Lung (tissue), 12 donors: ENCODE data around the gene BACE2. TPM values are rescaled to one million over a fixed set of nuclear protein-coding genes. Genes with fewer than 3 reads are reported as not detected.

ENCODE experiments used
- ATAC-seq: fragments of 200-7000 bp; cut with Tn5 transposase; one replicate; pipeline ENCODE4 v1.9.1; 2020; ENCODE audit warnings: moderate number of reproducible peaks; ENCODE audit not compliant: insufficient read depth, low FRiP score
- DNase-seq, 3 donors: peaks; one replicate each; pipeline ENCODE4 v3.0.0-alpha.2; 2013 to 2017
- H3K27ac ChIP-seq, 2 donors: one replicate each; pipeline ENCODE4 v1.5.1; 2013; ENCODE audit warnings: mild to moderate bottlenecking in 2 of 2, moderate library complexity in 2 of 2, control low read depth in 1 of 2, inconsistent platforms in 1 of 2, low read depth in 1 of 2, low read length in 1 of 2
- H3K27me3 ChIP-seq, 3 donors: one replicate each; pipeline ENCODE4 v1.5.1; 2013; ENCODE audit warnings: low read length in 2 of 3; ENCODE audit not compliant: control insufficient read depth in 3 of 3, insufficient read depth in 3 of 3
- H3K36me3 ChIP-seq, 4 donors: one replicate each; pipeline ENCODE4 v1.5.1; 2013; ENCODE audit warnings: low read length in 4 of 4, mild to moderate bottlenecking in 1 of 4, moderate library complexity in 1 of 4; ENCODE audit not compliant: control insufficient read depth in 4 of 4, insufficient read depth in 4 of 4
- H3K4me1 ChIP-seq, 5 donors: one replicate each; pipeline ENCODE4 v1.5.1; 2013; ENCODE audit warnings: low read length in 5 of 5, mild to moderate bottlenecking in 2 of 5, moderate library complexity in 1 of 5; ENCODE audit not compliant: control insufficient read depth in 5 of 5, insufficient read depth in 5 of 5
- H3K4me3 ChIP-seq: one replicate; pipeline ENCODE4 v1.5.1; 2013; ENCODE audit warnings: mild to moderate bottlenecking, control low read depth, moderate library complexity
- H3K9ac ChIP-seq, 2 donors: one replicate each; pipeline ENCODE4 v1.5.1; 2013; ENCODE audit warnings: low read length in 2 of 2, control low read depth in 1 of 2; ENCODE audit not compliant: insufficient read depth in 1 of 2
- H3K9me3 ChIP-seq, 4 donors: one replicate each; pipeline ENCODE4 v1.5.1; 2013; ENCODE audit warnings: low read length in 3 of 4, mild to moderate bottlenecking in 1 of 4, moderate library complexity in 1 of 4; ENCODE audit not compliant: control insufficient read depth in 4 of 4, insufficient read depth in 3 of 4
- WGBS, 2 donors: extraction: QIAGEN DNeasy Blood & Tissue Kit; methylation state at CpG; one replicate each; pipeline ENCODE4 v1.1.7; 2013; 5-methylcytosine and 5-hydroxymethylcytosine counted together
- polyA plus RNA-seq, 2 donors: library from polyadenylated mRNA; stranded (reverse); fragments of 200-250 nt; gene quantifications; one replicate each; pipeline ENCODE4 v1.2.1, GENCODE V29; 2013
- total RNA-seq, 2 donors: library from RNA; depleted of rRNA in 1 of 2; stranded (reverse); fragments of >200 nt in 1 of 2; gene quantifications; one replicate each; pipeline ENCODE4 v1.2.1, GENCODE V29; 2014 to 2021
- TF ChIP-seq, protein P1 (sequence below): IDR thresholded peaks from 2 replicates; pipeline ENCODE4 v1.5.1; 2012; ENCODE audit warnings: mild to moderate bottlenecking; ENCODE audit errors: control extremely low read depth, extremely low read depth
- donor health status: control.
- donor health status: control.
- donor health status: Bipolar disorder and iron deficiency.
- donor health status: healthy.
- donor health status: DM: yes; HTN: yes; CAD: no.

Gene BACE2
- total and polyA plus RNA-seq, 4 donors, result 9.3 to 49.9 (median 33.8) TPM

DNA sequence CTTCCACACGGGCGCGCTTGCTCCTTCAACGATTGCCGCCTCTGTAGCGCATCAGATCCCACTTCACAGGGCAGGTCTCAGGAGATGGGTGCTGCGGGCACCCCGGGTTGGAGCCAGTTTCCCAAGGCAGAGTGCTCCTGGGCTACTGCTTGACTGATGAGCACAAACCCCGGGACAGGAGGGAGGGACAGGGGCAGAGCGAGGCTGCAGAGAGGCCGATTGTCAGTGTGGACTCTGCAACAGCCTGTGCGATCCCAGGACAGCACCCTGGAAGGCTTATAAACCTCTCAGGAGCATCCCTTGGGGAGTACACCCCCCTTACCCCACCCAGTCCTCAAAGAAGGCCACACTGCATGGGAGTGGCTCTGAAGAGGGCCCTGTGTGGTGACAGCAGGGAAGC lies 28.0 kb upstream of the BACE2 start:
- Histone ChIP-seq H3K4me3 (no peak overlapping the region), H3K27ac (no peak overlapping the region), H3K4me1 (peaks cover 0 to 6% (median 0%) of the 10 kb centered on the region in 5 donors), H3K9ac (no peak overlapping the region), H3K27me3 (no peaks in the 10 kb centered on the region), H3K36me3 (no peaks in the 10 kb centered on the region), H3K9me3 (no peaks in the 10 kb centered on the region)
- TF ChIP-seq, protein P1, sequence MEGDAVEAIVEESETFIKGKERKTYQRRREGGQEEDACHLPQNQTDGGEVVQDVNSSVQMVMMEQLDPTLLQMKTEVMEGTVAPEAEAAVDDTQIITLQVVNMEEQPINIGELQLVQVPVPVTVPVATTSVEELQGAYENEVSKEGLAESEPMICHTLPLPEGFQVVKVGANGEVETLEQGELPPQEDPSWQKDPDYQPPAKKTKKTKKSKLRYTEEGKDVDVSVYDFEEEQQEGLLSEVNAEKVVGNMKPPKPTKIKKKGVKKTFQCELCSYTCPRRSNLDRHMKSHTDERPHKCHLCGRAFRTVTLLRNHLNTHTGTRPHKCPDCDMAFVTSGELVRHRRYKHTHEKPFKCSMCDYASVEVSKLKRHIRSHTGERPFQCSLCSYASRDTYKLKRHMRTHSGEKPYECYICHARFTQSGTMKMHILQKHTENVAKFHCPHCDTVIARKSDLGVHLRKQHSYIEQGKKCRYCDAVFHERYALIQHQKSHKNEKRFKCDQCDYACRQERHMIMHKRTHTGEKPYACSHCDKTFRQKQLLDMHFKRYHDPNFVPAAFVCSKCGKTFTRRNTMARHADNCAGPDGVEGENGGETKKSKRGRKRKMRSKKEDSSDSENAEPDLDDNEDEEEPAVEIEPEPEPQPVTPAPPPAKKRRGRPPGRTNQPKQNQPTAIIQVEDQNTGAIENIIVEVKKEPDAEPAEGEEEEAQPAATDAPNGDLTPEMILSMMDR, result no peak
- ATAC-seq, result no peak
- 94% methylated on average over 12 of the region's 12 CpGs for WGBS, 2 donors
- no peak for DNase-seq

DNA sequence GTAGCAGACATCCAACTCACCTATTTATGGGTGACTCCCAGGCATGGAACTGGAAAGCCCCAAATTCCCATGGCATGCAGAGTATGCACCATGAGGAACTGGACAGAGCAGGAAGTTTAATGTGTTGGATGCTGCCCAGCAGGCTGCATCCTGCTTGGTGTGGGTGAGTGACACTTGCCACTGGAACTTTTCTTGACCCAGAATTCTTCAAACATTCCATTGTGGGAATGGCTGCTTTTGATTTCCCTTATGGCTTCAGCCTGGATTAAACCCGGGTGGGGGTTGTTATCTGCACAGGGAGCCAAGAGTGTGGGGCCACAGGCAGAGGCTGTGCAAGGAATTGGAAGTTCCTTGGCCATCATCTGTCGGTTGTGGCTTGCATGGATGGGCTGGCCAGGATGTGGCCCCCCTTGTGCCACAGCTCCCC lies 26.9 kb upstream of the BACE2 start:
- no peak overlapping the region for H3K27ac ChIP-seq
- H3K27me3 ChIP-seq, result no peaks in the 10 kb centered on the region
- H3K9me3 ChIP-seq, result no peaks in the 10 kb centered on the region
- DNase-seq (peak; percentile 15 to 48 (median 21)), ATAC-seq (no peak)
- WGBS, 2 donors, result 34 to 47% methylated on average over 2 of the region's 2 CpGs
- H3K36me3 ChIP-seq, result no peaks in the 10 kb centered on the region
- no peak overlapping the region for H3K4me3 ChIP-seq
- peaks cover 0 to 6% (median 0%) of the 10 kb centered on the region in 5 donors for H3K4me1 ChIP-seq
- no peak overlapping the region for H3K9ac ChIP-seq
- TF ChIP-seq, protein P1, result no peak

DNA sequence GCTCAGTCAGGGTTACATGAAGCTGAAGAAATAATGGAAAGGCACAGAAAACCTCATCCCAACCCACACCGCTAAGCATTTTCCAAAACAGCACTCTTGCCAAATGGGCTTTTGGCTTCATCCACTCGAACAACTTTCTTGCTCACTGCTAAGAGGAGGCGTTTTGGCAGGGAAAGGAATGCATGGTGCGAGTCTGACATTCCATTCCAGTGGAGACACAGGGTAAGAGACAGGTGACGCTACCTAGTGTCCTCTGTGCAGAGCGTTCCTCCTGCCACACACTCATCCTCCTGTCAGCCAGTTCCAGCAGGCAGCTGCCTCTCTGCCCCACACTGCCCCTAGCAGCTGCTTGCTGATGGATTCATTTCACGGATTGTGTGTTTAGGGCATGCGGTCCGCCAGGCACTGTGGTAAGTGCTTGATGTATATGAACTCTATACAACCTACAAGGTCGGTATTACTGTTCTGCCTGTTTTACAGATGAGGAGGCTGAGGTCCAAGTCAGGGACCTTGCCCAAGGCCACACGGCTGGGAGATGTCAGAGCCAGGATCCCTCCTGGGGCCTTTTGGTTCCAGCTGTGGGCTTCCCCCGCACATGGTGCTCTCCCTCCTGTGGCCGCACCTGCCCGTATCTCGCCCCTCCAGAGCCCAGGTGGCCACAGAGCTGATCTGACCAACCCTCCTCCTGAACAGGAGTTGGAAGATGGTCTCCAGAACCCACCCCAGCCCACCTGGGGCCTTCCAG lies 25.7 kb upstream of the BACE2 start:
- Histone ChIP-seq H3K36me3 (no peaks in the 10 kb centered on the region), H3K4me3 (no peak overlapping the region), H3K27me3 (no peaks in the 10 kb centered on the region), H3K9ac (no peak overlapping the region), H3K9me3 (no peaks in the 10 kb centered on the region), H3K4me1 (peaks cover 0 to 6% (median 0%) of the 10 kb centered on the region in 5 donors), H3K27ac (no peak overlapping the region)
- WGBS, 2 donors, result 64 to 77% methylated on average over 15 of the region's 15 CpGs
- DNase-seq (peak; percentile 28 to 59 (median 44)), ATAC-seq (peak; percentile 42)
- TF ChIP-seq, protein P1, result no peak
